Prostate gland (tissue), 2 donors: Measurements from ENCODE around the gene IZUMO4.

ENCODE experiments used
- CTCF ChIP-seq, 4 experiments: fragments of 200-600 bp in 2 of 4; fragments of 450-650 bp in 2 of 4; sonication (generic) in 2 of 4; IDR thresholded peaks; 1 replicate in 3 of 4; 2 replicates in 1 of 4; pipeline ENCODE4 v1.5.1; 2016 to 2019; ENCODE audit warnings: antibody characterized with exemption in 4 of 4, mild to moderate bottlenecking in 2 of 4, moderate library complexity in 2 of 4
- POLR2A ChIP-seq: fragments of 450-650 bp; IDR thresholded peaks from one replicate; pipeline ENCODE4 v1.6.1; 2016; ENCODE audit warnings: antibody characterized with exemption, mild to moderate bottlenecking
- POLR2AphosphoS5 ChIP-seq: sonication (generic); formaldehyde crosslinking; IDR thresholded peaks from one replicate; pipeline ENCODE4 v1.6.1; 2017; ENCODE audit warnings: antibody characterized with exemption

GRCh38 chr19:2097203-2097885, 629 bp downstream of the IZUMO4 start:
- TF ChIP-seq POLR2AphosphoS5 (no peak), POLR2A (no peak), CTCF (IDR thresholded peaks at IDR 0.05) (no peak)
